ENCODE data around the gene ZNF689. TPM values are rescaled to one million over a fixed set of nuclear protein-coding genes. Genes with fewer than 3 reads are reported as not detected.

The ZNF689 gene
- total and polyA plus RNA-seq, 2 of the 13 experiments (the other 11 are each of a cell fraction or from before 2014, with no cell fraction given): 9.7 to 19.5 TPM

- no peak for TF ChIP-seq SNRNP70 (IDR thresholded peaks at IDR 0.05; ENCODE audit: low read depth, low read length)
- peak; percentile 84 for TF ChIP-seq ATF2 (CRISPR knock-in tag; IDR thresholded peaks at IDR 0.05)
- TF ChIP-seq, protein P1, sequence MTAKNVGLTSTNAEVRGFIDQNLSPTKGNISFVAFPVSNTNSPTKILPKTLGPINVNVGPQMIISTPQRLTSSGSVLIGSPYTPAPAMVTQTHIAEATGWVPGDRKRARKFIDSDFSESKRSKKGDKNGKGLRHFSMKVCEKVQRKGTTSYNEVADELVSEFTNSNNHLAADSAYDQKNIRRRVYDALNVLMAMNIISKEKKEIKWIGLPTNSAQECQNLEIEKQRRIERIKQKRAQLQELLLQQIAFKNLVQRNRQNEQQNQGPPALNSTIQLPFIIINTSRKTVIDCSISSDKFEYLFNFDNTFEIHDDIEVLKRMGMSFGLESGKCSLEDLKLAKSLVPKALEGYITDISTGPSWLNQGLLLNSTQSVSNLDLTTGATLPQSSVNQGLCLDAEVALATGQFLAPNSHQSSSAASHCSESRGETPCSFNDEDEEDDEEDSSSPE (CRISPR knock-in tag; IDR thresholded peaks at IDR 0.05): peak; percentile 65; the same call in 1 of the 2 replicates
- no peak for TF ChIP-seq THYN1 (CRISPR knock-in tag; IDR thresholded peaks at IDR 0.05; ENCODE audit: borderline replicate concordance, low read depth)
- no peak for TF ChIP-seq ONECUT2 (CRISPR knock-in tag; IDR thresholded peaks at IDR 0.05)
- TF ChIP-seq FOSL2 (CRISPR knock-in tag; IDR thresholded peaks at IDR 0.05): peak; percentile 60
- peak; percentile 84; the same call in 1 of the 2 replicates for TF ChIP-seq KDM5A (IDR thresholded peaks at IDR 0.05; ENCODE audit: borderline replicate concordance, low read length)
- TF ChIP-seq, protein P2, sequence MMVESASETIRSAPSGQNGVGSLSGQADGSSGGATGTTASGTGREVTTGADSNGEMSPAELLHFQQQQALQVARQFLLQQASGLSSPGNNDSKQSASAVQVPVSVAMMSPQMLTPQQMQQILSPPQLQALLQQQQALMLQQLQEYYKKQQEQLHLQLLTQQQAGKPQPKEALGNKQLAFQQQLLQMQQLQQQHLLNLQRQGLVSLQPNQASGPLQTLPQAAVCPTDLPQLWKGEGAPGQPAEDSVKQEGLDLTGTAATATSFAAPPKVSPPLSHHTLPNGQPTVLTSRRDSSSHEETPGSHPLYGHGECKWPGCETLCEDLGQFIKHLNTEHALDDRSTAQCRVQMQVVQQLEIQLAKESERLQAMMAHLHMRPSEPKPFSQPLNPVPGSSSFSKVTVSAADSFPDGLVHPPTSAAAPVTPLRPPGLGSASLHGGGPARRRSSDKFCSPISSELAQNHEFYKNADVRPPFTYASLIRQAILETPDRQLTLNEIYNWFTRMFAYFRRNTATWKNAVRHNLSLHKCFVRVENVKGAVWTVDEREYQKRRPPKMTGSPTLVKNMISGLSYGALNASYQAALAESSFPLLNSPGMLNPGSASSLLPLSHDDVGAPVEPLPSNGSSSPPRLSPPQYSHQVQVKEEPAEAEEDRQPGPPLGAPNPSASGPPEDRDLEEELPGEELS (CRISPR knock-in tag; IDR thresholded peaks at IDR 0.05): peak; percentile 45
- no peak for TF ChIP-seq ZNF121 (CRISPR knock-in tag; IDR thresholded peaks at IDR 0.05)
- peak; percentile 100 for TF ChIP-seq SP4 (CRISPR knock-in tag; IDR thresholded peaks at IDR 0.05)
- peak; percentile 79; the same call in 1 of the 2 replicates for TF ChIP-seq ETV6 (CRISPR knock-in tag; conservative IDR thresholded peaks at IDR 0.05)
- peak; percentile 83; the same call in 1 of the 2 replicates for TF ChIP-seq ZNF276 (CRISPR knock-in tag; IDR thresholded peaks at IDR 0.05; ENCODE audit: low read depth)
- no peak for TF ChIP-seq ZNF317 (CRISPR knock-in tag; IDR thresholded peaks at IDR 0.05)
- TF ChIP-seq ZNF790 (CRISPR knock-in tag; IDR thresholded peaks at IDR 0.05; ENCODE audit: borderline replicate concordance): peak; percentile 96; the same call in 1 of the 2 replicates
- TF ChIP-seq ATF1 (CRISPR knock-in tag; IDR thresholded peaks at IDR 0.05): peak; percentile 93
- no peak; the same call in 1 of the 2 replicates for TF ChIP-seq ZNF510 (CRISPR knock-in tag; IDR thresholded peaks at IDR 0.05; ENCODE audit: low read depth)
- TF ChIP-seq ZNF20 (CRISPR knock-in tag; IDR thresholded peaks at IDR 0.05): no peak
- no peak for TF ChIP-seq TEF (CRISPR knock-in tag; IDR thresholded peaks at IDR 0.05)
- peak; percentile 36 for TF ChIP-seq ELF3 (CRISPR knock-in tag; IDR thresholded peaks at IDR 0.05)
- TF ChIP-seq ZSCAN5A (CRISPR knock-in tag; IDR thresholded peaks at IDR 0.05; ENCODE audit: borderline replicate concordance): peak; percentile 16; the same call in 1 of the 2 replicates
Measured at GRCh38 chr16:30657866-30658730, 47.9 kb upstream of the ZNF689 start, which contains the start of gene FBRS (continued).

Data from HepG2 (cell line).